HG03108 (cell line): Measurements from ENCODE around the gene TFB1M.

Experiments used
- ATAC-seq: cut with Tn5 transposase; IDR thresholded peaks from one replicate; pipeline ENCODE4 v1.9.1; 2021; ENCODE audit warnings: moderate library complexity; ENCODE audit not compliant: unreplicated experiment

The TFB1M gene

GRCh38 chr6:155212616-155213380, 101.5 kb downstream of the TFB1M start:
- ATAC-seq = no peak

- ATAC-seq = no peak
These were observed 102.2 kb downstream of the TFB1M start for GRCh38 chr6:155212106-155212505.

- ATAC-seq = no peak
These were observed 107.1 kb downstream of the TFB1M start for GRCh38 chr6:155207223-155207622.
